ENCODE results near the gene MRPS21. TPM values are rescaled to one million over a fixed set of nuclear protein-coding genes. Genes with fewer than 3 reads are reported as not detected.
A peak's percentile ranks its signal among the peaks of the same experiment; 100 is the strongest.

MRPS21 gene
- total and polyA plus RNA-seq, 2 of the 8 experiments (the other 6 are each of a cell fraction or from before 2014, with no cell fraction given) = 81.9 to 99.8 TPM

DNA sequence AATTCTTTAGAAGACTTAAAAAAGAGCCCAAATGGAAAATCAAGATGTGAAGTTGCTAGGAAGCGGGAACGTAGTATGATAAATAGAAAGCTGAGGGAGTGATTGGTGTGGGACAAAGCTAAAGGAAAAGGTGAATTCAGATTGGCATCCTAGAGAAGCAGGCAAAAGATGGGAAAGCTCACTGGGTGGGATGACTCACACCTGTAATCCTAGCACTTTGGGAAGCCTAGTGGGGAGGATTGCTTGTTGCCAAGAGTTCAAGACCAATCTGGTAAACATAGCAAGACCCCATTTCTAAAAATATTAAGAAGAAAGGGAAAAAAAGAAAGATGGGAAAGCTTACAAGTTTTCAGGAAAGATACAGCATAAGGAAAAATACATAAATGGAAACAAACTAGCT is 1.8 kb downstream of the MRPS21 start:
- ChIA-PET CTCF (ENCODE audit: partially characterized antibody) (interaction anchor here (0.7 to 4.5 kb wide), 2 partner anchors 34 to 40 kb away, joined by 3 to 14 read pairs; no protein-coding TSS in a partner anchor), POLR2A (ENCODE audit: partially characterized antibody) (interaction anchor here (0.9 to 4.5 kb wide), 8 partner anchors 9 to 100 kb away, joined by 3 to 25 read pairs (median 4); partner anchors contain the start of gene CA14)
- no peak for TF ChIP-seq CEBPB (IDR thresholded peaks at IDR 0.05; ENCODE audit: low read depth, low read length)
- TF ChIP-seq RBBP5 (IDR thresholded peaks at IDR 0.05; ENCODE audit: borderline replicate concordance, low read depth, low read length) = no peak
- TF ChIP-seq JUN (IDR thresholded peaks at IDR 0.05; ENCODE audit: low read depth, low read length) = no peak
- TF ChIP-seq YY1 (IDR thresholded peaks at IDR 0.05; ENCODE audit: low read depth, low read length) = no peak
- no peak for TF ChIP-seq CREB1 (IDR thresholded peaks at IDR 0.05)
- no peak for TF ChIP-seq KDM1A (IDR thresholded peaks at IDR 0.05; ENCODE audit: borderline replicate concordance, low read length)
- no peak for TF ChIP-seq SAP30 (IDR thresholded peaks at IDR 0.05; ENCODE audit: insufficient read depth, insufficient replicate concordance, low read length)
- no peak for TF ChIP-seq BRCA1 (IDR thresholded peaks at IDR 0.05; ENCODE audit: low read depth, low read length)
- TF ChIP-seq MAFK (IDR thresholded peaks at IDR 0.05; ENCODE audit: low read depth, low read length) = no peak
- no peak for TF ChIP-seq FOSL1 (IDR thresholded peaks at IDR 0.05; ENCODE audit: insufficient read depth, low read depth, low read length)
- no peak for TF ChIP-seq SIN3A (conservative IDR thresholded peaks at IDR 0.05 in 1 of 2, IDR thresholded peaks at IDR 0.05 in 1 of 2; ENCODE audit: low read depth in 1 of 2, low read length in 2 of 2)
- Histone ChIP-seq H2AFZ (ENCODE audit: low read length) (no peak overlapping the region), H3K56ac (replicated peaks; ENCODE audit: insufficient read length, low read depth, low read length) (no peak overlapping the region), H2BK20ac (ENCODE audit: low read length) (no peak overlapping the region), H2AK5ac (ENCODE audit: low read depth, low read length) (no peak overlapping the region), H3K23ac (ENCODE audit: insufficient read length) (no peak overlapping the region), H2BK5ac (ENCODE audit: low read depth, low read length) (no peak overlapping the region), H3K79me2 (ENCODE audit: control insufficient read depth in 1 of 2, insufficient read depth in 2 of 2, low read length in 2 of 2) (peaks cover 4 to 39% of the 10 kb centered on the region in 2 experiments; a peak in 3 of 4 replicates), H2BK12ac (ENCODE audit: low read depth, low read length) (no peak overlapping the region), H3K4me3 (ENCODE audit: extremely low read depth in 1 of 4, insufficient read depth in 2 of 4, low read depth in 3 of 4, low read length in 4 of 4) (no peak overlapping the region; a peak in 1 of 8 replicates), H2BK120ac (replicated peaks; ENCODE audit: low read depth, low read length) (no peak overlapping the region), H3K36me3 (ENCODE audit: control insufficient read depth in 2 of 4, insufficient read depth in 4 of 4, low read length in 3 of 4) (peaks cover 15 to 39% (median 26%) of the 10 kb centered on the region in 4 experiments; a peak in 7 of 8 replicates), H3K27me3 (replicated peaks in 1 of 4; ENCODE audit: control insufficient read depth in 3 of 4, extremely low read depth in 1 of 4, insufficient read depth in 3 of 4, low read length in 3 of 4) (no peaks in the 10 kb centered on the region), H3K79me1 (ENCODE audit: low read depth, low read length) (no peaks in the 10 kb centered on the region), H3K23me2 (ENCODE audit: low read depth, low read length) (no peaks in the 10 kb centered on the region; the same call in 1 of the 2 replicates), H4K8ac (ENCODE audit: extremely low read depth, insufficient read depth, low read length) (no peak overlapping the region), H3K14ac (ENCODE audit: insufficient read length) (no peak overlapping the region), H4K20me1 (replicated peaks in 1 of 2; ENCODE audit: control insufficient read depth in 1 of 2, insufficient read depth in 2 of 2, low read length in 2 of 2) (no peaks in the 10 kb centered on the region), H3K4ac (replicated peaks; ENCODE audit: insufficient read length, low read depth, low read length) (no peak overlapping the region), H3K27ac (ENCODE audit: low read depth, low read length) (no peak overlapping the region), H3K9ac (replicated peaks in 1 of 4; ENCODE audit: extremely low read depth in 1 of 4, low read depth in 3 of 4, low read length in 3 of 4) (no peak overlapping the region; a peak in 1 of 7 replicates), H2BK15ac (ENCODE audit: low read length) (no peak overlapping the region), H3K4me1 (replicated peaks in 1 of 4; ENCODE audit: control insufficient read depth in 3 of 4, insufficient read depth in 4 of 4, low read length in 3 of 4) (no peaks in the 10 kb centered on the region; a peak in 2 of 7 replicates), H4K5ac (ENCODE audit: insufficient read length, low read depth, low read length) (no peak overlapping the region), H3K4me2 (ENCODE audit: insufficient read depth in 1 of 2, low read depth in 2 of 2, low read length in 2 of 2) (peak overlapping the region in 1 of 2 experiments; percentile 72; a peak in 1 of 4 replicates), H4K91ac (replicated peaks; ENCODE audit: insufficient read length, low read length) (no peak overlapping the region), H3K9me3 (ENCODE audit: insufficient read depth in 2 of 2, low read depth in 1 of 2, low read length in 1 of 2) (no peaks in the 10 kb centered on the region), H3K18ac (ENCODE audit: extremely low read depth, low read length) (no peak overlapping the region)
- DNase-seq (ENCODE audit: low read depth in 1 of 2, low spot score in 2 of 2) = no peak
- FAIRE-seq = no peak
- WGBS, 2 experiments (ENCODE audit: extremely low coverage in 1 of 2, insufficient coverage in 1 of 2, insufficient read length in 1 of 2, insufficient replicate concordance in 2 of 2, low coverage in 1 of 2, low lambda C conversion rate in 2 of 2, missing lambda C conversion rate in 1 of 2) = 100% methylated on average over 2 of the region's 2 CpGs

All from H1 (cell line).